Ishikawa (cell line): ENCODE measurements around the gene SORBS2.

ENCODE experiments used
- CEBPB ChIP-seq: IDR thresholded peaks from 2 replicates; pipeline ENCODE4 v1.6.1; 2012
- EGR1 ChIP-seq: IDR thresholded peaks from 2 replicates; pipeline ENCODE4 v1.6.1; 2012
- EP300 ChIP-seq: IDR thresholded peaks from 2 replicates; pipeline ENCODE4 v1.6.1; 2012; ENCODE audit warnings: borderline replicate concordance
- FOXM1 ChIP-seq: IDR thresholded peaks from 2 replicates; pipeline ENCODE4 v1.6.1; 2012; ENCODE audit warnings: low read depth, borderline replicate concordance
- NFIC ChIP-seq: IDR thresholded peaks from 2 replicates; pipeline ENCODE4 v1.6.1; 2012
- RAD21 ChIP-seq: IDR thresholded peaks from 2 replicates; pipeline ENCODE4 v1.6.1; 2012; ENCODE audit warnings: low read depth
- TAF1 ChIP-seq: IDR thresholded peaks from 2 replicates; pipeline ENCODE4 v1.6.1; 2012; ENCODE audit warnings: low read depth, mild to moderate bottlenecking
- TCF12 ChIP-seq: IDR thresholded peaks from 2 replicates; pipeline ENCODE4 v1.6.1; 2012; ENCODE audit warnings: low read depth
- TEAD4 ChIP-seq: IDR thresholded peaks from 2 replicates; pipeline ENCODE4 v1.6.1; 2012
- YY1 ChIP-seq: IDR thresholded peaks from 2 replicates; pipeline ENCODE4 v1.6.1; 2012; ENCODE audit warnings: low read depth
- ZBTB7A ChIP-seq: IDR thresholded peaks from 2 replicates; pipeline ENCODE4 v1.6.1; 2012; ENCODE audit warnings: low read depth
- TF ChIP-seq, protein P1 (sequence below): IDR thresholded peaks from 2 replicates; pipeline ENCODE4 v1.6.1; 2012; ENCODE audit warnings: low read depth, mild to moderate bottlenecking
- TF ChIP-seq, protein P2 (sequence below): IDR thresholded peaks from 2 replicates; pipeline ENCODE4 v1.6.1; 2012
- TF ChIP-seq, protein P3 (sequence below): IDR thresholded peaks from 2 replicates; pipeline ENCODE4 v1.6.1; 2012

Gene SORBS2

DNA sequence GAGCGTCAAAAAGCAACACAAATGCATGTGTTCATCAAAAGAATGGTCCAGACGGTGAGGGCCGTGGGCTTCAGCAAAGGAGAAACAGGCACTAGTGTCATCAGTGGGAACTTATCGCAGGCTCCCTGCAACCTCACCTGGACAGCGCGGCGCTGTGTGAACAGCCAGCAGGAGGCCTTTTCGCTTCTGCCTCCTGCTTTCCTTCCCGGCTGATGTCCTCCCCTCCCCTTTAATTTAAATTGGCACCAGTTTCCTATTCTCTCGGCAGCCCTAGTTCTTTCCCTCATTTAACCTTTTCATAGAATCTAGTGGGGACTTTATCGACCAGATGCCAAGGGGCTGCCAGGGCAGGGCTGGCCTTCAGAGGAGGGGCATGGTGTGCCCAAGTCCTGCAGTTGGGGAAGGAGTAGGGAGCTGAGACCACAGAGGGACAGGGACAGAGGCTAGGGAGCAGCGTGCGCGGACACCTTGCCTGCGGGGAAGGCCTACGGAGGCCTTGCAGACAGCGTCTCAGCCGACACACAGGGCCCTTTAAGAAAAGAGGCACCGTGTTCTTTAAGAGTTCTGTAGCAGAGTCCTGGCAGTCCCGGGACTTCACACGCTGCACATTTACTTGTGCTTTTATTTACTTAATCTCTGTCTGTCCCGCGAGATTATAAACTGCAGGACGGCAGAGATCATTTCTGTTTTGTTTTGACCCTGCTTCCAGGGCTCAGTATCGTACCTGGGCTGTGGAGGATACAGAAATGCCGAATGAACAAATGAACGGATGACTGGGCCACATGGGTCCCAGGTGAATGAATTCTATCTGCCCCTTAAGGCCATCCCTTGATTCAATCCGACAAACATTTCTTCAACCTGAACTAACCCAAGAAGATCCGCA, 8.4 kb upstream of the SORBS2 start:
- TF ChIP-seq TEAD4: no peak
- no peak for TF ChIP-seq CEBPB
- TF ChIP-seq TCF12: no peak
- TF ChIP-seq NFIC: no peak
- TF ChIP-seq RAD21: no peak
- TF ChIP-seq, protein P1, sequence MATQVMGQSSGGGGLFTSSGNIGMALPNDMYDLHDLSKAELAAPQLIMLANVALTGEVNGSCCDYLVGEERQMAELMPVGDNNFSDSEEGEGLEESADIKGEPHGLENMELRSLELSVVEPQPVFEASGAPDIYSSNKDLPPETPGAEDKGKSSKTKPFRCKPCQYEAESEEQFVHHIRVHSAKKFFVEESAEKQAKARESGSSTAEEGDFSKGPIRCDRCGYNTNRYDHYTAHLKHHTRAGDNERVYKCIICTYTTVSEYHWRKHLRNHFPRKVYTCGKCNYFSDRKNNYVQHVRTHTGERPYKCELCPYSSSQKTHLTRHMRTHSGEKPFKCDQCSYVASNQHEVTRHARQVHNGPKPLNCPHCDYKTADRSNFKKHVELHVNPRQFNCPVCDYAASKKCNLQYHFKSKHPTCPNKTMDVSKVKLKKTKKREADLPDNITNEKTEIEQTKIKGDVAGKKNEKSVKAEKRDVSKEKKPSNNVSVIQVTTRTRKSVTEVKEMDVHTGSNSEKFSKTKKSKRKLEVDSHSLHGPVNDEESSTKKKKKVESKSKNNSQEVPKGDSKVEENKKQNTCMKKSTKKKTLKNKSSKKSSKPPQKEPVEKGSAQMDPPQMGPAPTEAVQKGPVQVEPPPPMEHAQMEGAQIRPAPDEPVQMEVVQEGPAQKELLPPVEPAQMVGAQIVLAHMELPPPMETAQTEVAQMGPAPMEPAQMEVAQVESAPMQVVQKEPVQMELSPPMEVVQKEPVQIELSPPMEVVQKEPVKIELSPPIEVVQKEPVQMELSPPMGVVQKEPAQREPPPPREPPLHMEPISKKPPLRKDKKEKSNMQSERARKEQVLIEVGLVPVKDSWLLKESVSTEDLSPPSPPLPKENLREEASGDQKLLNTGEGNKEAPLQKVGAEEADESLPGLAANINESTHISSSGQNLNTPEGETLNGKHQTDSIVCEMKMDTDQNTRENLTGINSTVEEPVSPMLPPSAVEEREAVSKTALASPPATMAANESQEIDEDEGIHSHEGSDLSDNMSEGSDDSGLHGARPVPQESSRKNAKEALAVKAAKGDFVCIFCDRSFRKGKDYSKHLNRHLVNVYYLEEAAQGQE: no peak
- no peak for TF ChIP-seq YY1
- TF ChIP-seq, protein P2, sequence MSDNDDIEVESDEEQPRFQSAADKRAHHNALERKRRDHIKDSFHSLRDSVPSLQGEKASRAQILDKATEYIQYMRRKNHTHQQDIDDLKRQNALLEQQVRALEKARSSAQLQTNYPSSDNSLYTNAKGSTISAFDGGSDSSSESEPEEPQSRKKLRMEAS: no peak
- TF ChIP-seq FOXM1: no peak
- TF ChIP-seq, protein P3, sequence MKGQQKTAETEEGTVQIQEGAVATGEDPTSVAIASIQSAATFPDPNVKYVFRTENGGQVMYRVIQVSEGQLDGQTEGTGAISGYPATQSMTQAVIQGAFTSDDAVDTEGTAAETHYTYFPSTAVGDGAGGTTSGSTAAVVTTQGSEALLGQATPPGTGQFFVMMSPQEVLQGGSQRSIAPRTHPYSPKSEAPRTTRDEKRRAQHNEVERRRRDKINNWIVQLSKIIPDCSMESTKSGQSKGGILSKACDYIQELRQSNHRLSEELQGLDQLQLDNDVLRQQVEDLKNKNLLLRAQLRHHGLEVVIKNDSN: no peak
- no peak for TF ChIP-seq EP300

DNA sequence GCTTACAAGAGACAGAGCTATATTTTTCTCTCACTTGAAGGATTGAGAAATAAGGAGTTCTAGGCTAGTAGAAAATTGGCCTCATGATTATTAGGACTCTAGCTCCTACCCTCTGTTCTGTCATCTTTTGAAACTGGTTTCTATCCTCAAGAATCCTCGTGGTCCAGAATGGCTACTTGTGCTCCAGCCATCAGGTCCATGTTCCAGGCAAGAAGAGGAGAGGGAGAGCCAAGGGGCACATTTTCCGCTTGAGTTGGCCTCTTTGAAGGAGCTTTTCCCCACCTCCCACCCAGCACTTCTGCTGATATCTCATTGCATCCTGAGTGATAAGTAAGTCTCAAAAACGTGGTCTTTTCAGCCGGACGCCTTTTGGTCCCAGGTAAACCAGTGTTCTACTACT, 7.2 kb upstream of the SORBS2 start:
- TF ChIP-seq NFIC: no peak
- no peak for TF ChIP-seq EGR1
- TF ChIP-seq TAF1: no peak

DNA sequence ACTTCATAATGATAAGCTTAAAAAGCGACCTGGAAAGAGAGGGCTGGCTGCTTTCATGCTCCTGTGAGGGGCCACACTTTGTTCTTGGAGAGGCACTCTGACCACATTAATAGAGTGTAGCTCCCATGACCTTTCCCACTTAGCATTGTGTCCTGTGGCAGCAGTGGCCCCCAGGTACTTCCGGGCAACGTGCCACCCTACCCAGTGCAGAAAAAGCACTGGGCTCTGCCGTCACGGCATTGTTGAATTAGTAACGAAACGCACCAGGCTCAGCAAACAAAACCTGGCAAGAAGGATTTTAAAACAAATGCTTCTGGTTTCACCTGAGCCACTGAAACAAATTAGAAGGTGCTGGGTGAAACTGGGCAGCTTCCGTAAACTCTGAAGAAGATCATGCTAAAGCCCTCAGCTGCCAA, 5.4 kb upstream of the SORBS2 start:
- TF ChIP-seq, protein P3: no peak
- TF ChIP-seq NFIC: 0 out of 2 replicates have a peak, but pooled peaks have one; percentile 25

DNA sequence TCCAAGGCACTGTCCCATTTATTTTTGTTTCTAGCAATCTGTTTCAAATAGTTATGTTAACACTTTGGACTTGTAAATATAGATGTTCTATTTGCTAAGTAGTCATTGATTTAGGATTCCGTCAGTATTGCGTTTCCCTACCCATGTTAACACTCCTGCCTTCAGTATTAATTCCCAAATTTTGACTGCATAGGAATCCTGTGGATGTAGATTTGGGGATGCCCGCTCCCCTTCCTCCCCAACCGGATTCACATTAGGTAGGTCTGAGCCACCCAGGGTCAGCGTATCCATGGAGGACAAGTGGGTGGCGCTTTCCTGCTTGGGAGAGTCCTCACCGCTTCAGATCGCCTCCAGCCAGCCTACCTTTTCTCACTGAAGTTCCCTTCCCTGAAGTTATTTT, 1.1 kb upstream of the SORBS2 start:
- no peak for TF ChIP-seq TAF1
- no peak for TF ChIP-seq EP300
- no peak for TF ChIP-seq RAD21
- TF ChIP-seq NFIC: no peak
- TF ChIP-seq, protein P3: no peak

DNA sequence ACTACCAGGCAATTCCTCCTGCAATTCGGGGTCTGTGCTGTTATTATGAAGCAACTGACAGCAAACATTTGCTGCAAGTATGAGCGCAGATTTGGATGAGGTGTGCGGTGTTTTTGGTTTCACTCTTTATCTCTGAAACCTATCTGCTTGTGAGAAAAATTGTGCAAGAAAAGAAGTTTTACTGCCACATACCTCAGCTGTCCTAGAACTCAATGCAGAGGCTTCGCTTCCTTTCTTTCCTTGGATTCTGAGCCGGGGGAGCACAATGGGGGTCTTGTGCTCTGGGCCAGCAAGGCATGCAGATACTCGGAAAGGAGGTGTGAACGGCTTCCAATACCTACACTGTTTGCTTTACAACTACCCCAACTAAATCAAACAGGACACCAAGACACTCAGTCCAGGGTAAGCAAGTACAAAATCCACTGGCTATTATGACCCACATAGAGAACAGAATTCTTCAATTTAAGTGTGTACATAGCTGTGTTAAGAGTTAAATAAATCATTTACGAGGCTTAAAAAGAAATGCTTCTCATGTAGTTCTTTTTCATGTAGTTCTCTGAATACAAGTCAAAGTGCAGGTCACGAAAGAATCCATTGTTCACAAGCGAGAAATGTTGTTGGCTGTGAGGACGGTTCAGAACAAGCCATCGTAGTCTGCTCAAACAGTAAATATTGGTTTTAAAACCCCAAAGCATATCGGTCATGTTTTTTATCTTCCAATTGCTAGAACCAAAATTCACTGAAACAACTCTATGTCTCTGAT, 1.1 kb downstream of the SORBS2 start:
- TF ChIP-seq ZBTB7A: no peak

DNA sequence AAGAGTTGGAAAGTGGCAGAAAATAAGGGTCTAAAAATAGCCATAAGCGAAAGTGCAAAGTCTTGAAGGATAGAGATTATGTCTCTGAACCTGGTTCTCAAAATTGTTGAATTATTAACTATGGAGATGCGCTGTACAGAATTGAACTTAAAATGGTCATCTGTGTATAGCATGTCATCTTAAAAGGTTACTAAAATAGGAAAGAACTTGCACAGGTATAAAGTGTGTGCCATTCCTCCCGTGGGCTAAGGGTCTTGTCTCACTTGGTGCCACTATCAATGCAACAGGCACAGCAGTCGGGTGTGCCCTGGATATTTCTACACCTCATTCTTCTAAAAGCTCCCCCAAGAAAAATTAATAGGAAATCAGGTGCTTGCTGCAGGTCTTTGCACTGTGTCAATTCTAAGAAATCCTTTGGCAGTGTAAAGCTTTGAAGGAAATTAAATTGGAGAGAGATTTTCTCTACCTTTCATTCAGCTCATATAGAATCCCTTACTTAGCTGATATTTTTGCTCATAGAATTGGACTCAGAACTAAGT, 2.4 kb downstream of the SORBS2 start:
- TF ChIP-seq FOXM1 (no peak), ZBTB7A (no peak)

DNA sequence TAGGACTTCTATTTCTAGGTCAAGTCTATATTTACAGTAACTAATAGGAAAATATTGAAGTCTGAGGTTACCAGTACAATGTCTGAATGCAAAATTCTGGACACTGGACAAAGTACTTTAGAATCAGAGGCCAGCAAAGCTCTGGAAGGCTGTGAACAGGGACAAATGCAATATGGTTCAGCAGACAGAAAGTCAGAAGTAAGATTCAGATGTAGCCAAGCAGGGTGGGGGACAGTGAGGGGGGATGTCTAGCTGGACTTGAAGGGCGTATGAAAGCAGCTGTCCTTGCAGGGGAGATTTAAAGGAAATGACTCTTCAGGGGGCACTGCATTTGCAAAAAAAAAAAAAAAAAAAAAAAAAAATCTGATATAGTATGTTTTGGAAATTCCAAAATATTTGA, 2.9 kb downstream of the SORBS2 start:
- no peak for TF ChIP-seq ZBTB7A
- TF ChIP-seq, protein P3: no peak
- TF ChIP-seq TCF12: no peak
- TF ChIP-seq RAD21: no peak
- TF ChIP-seq CEBPB: no peak
- TF ChIP-seq, protein P1: no peak
- TF ChIP-seq TAF1: no peak
- TF ChIP-seq FOXM1: no peak
